GM21737 (cell line): Measurements from ENCODE around the gene FLT3.
"Not testable (repeated sequence)": the region's sequence is repeated elsewhere in the genome, so short reads cannot be mapped to it uniquely, and the experiment has no call there.

ENCODE experiments used
- ATAC-seq: cut with Tn5 transposase; IDR thresholded peaks from one replicate; pipeline ENCODE4 v1.9.1; 2021; ENCODE audit warnings: mild to moderate bottlenecking, moderate library complexity; ENCODE audit not compliant: unreplicated experiment

FLT3 gene

DNA sequence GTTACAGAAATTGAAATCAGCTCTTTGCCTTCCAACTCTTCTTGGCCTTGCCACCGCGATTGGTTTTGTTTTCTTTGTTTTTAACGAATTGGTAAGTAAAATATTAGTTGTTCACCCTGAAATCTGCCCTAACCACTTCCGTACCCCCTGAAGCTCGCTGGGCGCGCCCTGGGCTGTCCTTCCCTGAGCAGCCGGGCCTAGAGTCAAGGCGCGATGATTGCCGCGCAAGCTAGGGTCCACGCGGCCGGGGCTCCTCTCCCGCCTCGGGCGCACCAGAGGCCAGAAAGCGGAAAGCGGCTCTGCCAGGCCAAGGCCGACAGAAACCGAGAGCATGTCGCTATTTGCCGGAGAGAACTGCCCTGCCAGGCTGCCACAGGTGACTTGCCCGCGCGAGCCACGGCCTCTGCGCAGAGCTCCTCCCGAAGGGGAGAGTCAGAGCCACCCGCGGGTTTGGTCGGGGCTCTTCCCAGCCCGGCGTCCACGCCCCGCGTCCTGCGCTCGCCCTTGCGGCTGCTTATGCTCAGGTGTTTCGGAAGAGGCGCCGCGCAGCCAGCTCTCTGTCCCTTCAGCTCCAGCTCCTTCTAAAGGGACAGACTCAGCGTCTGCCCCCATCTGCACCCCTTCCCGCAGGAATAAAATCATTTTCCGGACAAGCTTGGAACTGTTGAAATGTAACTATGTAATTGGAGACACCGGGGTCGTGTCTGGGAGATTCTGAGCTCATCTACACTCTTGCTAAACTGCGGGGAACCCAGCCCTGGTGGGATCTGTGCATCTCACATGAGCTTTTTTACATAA lies 124.6 kb downstream of the FLT3 start:
- no peak for ATAC-seq

DNA sequence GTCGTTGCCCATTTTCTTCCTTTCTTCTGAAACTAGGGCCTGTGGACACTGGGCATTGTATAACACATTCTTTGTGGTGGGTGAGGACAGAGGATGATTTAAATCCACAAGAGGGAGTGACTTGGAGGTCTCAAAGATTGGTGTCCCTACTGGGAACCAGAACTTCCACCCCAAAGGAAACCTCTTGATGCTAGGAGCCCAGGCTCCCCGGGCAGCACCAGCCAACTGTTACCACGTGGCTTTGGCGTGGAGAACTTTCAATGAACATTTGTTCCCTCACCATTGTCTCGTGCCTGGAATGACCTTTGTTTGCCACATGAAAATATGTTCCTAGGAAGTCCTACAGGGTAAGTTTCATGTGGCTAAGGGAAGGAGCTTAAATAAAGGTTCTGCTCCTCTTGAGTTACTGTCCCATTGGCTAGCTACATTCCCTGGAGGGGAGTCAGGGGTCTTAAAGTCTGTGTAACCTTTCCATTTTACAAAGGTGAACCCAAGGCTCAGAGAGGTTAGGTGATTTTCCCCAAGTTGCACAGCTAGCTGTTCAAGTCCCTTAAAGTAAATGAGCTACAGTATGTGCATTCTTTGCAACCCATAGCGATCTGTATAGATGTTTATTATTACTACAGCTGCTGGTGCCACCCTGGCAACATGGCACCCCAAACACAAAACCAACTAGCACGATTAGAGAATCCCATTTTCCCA lies 126.3 kb downstream of the FLT3 start:
- ATAC-seq, result no peak

DNA sequence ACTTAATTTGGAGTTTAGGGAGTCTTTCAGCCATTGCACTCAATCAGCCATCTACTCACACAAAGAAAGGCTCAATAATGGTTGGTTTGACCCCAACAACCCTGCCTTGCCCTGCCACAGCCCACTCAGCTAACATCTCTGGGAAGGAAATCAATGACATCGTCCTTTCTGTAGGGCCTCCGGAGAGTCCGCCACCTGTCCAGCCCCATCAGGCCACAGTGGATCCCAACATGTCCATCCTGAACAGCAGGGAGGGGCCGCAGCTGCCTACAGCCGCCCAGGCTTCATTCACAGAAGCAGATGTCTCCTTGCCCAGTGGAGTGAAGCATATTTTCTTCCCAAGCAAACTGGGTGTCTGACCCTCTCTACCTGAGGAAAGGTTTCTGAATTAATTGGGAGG lies 127.1 kb downstream of the FLT3 start:
- no peak for ATAC-seq

DNA sequence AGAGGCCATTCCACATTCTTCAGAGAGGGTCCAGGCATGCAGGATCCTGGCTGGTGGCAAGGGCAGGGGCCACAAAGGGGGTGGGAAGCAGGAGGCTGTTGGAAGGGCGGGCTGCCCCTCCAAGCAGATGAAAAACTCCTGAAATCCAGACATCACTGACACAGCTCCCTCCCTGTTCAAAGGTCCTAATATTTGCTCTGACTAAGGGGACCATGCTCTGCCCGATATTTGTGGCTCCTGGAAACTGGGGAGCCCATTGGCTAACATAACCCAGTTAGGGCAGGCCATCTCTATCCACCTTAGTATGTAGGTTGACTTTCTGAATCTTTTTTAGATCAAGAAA lies 127.9 kb downstream of the FLT3 start:
- ATAC-seq, result no peak

DNA sequence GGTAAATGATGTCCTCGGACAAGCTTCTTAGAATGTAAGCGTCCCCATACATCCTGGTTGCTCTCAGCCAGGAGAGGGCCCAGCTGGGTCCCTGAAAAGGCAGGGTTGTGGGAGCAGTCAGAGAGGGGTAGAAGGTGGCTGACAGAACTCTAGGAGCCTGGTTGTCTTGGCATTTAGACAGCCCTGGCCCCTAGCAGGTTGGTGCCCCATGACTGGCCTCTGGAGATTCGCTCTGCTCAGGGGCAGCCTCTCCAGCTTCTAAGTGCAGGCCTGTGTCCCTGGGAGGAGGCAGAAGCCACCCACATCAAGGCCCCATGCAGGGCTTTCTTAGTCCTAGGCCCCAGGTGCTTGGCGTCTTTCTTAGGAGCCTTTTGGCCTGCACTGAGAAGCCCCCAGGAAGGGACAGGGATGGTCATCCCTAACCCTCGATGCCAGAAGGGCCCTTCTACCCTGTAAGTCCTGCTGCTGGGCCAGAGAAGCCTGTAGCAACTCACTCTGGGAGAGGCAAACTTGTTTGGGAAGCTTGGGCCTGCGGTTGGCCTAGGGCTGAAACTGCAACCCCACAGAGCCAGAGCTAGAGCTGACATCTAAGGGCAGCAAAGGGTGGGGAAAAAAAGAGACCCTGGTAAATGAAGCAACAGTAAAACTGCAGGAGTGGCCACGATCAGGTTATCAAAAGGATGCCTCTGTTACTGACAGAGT lies 128.4 kb downstream of the FLT3 start:
- ATAC-seq, result no peak

DNA sequence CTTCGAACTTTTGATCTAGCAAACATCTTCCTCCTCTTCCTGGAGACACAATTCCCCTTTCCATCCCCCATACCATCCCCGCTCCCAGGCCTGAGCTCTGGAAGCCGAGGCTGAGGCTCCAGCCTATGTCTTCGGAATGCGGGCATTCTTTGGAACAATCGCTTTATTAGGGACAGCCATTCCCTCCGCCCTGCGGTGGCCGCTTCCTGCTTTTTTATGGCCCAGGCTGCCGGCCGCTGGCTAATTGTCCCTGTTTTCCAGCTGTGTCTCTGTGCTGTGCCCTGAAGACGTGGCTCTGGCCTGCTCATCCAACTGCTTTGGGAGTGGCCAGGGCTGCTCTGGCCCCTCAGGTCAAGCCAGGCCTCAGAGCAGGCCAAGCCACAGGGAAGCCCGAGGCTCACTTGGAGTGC lies 129.1 kb downstream of the FLT3 start:
- ATAC-seq, result no peak

DNA sequence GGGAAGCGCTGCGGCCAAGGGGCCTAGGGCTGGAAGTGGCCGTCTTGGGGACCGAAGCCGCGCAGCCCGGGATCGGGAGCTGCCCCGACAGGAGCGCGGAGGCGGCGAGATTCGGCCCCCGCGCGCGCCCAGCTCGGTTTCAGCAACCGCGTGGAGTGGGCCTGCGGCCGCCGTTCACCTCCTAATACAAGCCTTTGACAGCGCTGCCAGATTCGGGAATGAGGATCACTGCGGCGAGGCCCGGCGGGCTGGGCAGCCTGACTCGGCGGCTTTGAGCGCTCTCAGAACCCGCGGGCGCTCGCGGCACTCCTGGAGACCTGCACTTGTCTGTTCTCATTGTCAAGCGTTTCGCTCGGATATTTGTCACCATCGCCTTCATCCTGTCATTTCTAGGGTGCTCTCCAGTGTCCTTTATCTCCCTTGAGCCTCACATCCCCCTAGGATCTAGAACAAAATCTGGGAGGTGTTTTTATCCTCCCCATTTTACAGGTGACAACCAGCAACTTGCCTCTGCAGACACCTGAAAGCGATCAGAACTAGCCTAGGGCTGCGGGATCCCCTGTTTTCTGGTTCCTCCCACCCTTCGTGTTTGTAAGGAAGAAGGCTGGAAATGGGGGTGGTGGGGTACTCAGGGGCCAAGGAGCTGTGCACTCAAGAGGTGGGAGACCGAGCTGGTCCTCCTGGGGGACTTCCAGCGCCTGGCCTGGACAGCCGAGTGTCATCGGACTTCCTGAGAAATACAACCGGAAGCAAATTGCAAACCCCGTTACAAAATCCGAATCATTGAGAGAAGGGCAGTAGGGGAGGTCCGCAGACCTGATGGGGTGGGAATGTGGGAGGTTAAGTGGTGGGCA lies 129.8 kb downstream of the FLT3 start:
- ATAC-seq, result no peak

DNA sequence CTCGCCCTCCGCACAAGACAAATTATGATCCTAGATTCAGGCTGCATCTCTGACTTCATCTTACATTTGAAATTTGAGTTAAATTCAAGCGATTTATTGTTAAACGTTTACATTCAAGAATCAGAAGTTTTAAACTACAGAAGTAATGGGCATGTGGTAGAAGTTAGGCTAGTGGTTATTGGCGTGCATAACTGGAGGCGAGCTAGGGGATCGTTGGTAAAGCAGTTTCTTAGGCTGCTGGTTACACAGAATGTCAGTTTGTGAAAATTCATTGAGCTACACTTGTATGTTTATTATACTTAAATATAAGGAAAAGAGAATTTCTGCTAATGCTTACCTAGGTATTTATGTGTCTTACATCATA lies 130.5 kb downstream of the FLT3 start:
- ATAC-seq, result no peak

DNA sequence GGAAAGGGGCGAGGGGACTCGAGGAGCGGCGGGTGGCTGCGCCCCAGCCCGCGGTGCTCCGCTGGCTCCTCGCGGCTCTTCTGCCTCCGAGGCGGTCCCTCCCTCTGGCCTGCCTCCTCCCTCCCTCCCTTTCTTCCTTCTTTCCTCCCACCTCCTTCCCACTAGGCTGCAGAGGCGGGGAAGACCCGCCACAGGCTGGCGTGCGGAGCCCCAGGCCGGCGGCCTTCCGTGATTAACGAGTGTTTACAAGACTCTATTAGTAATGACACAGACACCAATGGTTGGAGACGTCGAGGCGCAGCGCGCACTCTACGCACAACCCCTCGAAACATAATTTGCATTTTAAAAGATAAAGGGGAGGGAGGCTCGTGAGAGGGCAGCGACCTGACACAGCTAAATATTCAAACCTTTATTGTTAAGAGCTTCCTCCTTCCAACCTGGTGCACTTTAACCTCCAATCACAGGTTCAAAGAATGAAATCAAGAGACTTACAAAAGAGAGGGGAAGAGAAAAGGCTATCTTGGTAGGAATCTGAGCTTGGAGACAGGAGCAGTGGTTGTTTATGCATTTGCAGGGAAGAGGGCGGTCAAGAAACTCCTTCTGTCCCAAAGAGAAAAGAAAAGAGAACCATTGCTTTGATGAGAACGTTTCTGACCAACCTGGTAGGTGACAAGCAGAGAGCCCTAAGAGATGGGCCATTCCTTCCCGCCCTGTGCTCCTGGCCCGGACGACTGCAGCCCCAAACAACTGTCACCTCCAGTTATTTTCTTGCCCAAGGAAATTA lies 131.1 kb downstream of the FLT3 start, which contains the start of gene CDX2:
Gene CDX2, minus strand, starts transcription at position 234 of the 784 bp plus-strand sequence. CDS start 309 bp downstream, outside the sequence.
- no peak for ATAC-seq

DNA sequence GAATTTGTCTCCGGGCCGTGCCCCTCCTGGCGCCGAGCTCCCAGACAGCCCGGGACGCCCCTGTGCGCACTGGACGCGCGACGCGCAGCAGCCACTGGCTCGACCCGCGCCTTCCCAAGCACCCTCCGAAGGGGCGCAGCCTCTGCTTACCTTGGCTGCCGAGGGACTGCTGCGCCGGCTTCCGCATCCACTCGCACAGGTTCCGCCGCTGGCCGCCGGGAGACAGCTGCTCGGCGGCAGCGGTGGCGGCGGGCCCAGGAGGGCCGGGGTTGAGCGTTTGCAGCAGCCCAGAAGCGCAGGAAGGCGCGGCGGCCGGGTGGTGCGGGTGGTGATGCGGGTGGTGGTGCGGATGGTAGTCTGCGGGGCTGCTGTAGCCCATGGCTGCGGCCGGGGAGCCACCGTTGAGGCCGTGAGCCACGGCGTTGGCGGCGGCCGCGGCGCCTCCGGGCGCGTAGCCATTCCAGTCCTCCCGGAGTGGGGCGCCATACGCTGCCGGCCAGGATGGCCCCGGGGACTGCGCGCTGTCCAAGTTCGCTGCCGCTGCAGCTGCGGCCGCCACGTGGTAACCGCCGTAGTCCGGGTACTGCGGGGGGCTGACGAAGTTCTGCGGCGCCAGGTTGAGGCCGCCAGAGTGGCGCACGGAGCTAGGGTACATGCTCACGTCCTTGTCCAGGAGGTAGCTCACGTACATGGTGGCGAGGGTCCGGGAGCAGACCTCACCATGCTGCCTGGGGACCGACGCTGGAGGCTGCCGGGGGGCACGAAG lies 131.9 kb downstream of the FLT3 start:
- no peak for ATAC-seq

DNA sequence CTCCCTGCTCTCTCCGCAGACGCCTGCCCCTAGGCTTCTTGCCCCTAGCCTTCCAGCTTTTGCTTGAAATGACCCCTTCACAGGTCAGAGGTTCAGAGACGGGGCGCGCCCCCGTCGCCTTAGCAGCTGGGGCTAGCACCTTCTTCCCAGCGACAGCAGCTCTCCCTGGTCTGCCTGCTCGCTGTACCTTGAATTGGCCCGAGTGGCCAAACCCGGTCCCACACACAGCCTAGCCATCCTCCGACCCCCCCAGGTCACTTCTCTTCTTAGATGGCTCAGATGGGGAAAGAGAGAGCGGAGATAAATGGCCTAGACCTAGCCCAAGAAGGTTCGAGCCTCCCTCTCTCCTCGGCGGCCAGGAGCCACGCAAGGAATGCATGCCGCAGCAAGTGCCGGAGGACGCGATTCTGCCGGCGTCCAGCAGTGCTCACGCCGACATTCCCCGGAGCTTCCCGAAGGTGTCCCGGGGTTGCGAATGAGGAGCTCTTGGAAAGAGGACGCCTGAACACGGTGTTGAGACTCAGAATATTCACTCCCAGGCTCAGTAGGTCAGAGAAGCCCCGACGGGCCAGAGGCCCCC lies 132.6 kb downstream of the FLT3 start:
- no peak for ATAC-seq

DNA sequence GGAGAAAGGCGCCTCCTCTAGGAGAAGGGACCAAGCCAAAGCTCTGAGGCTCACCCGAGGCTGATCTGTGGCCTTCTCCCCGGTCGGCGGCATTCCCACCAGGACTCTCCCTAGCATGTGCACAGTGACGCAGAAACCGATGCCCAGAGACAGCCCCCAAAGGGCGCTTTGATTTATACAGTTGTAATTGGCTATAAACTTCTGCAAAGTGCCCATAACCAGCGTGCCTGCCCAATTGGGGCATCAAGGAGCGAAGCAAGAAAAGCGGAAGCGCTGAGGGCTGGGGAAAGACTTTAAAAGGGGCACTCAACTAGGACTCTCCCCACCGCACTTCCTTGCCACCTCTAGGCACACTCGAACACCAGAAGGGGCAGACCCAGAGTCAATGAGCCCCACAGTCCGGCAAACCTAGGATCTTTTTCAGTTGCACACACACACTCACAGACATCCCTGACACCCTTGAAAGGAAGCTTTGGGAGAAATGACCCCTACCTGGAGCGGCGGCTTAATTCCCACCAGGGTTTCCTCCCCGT lies 133.1 kb downstream of the FLT3 start:
- no peak for ATAC-seq

DNA sequence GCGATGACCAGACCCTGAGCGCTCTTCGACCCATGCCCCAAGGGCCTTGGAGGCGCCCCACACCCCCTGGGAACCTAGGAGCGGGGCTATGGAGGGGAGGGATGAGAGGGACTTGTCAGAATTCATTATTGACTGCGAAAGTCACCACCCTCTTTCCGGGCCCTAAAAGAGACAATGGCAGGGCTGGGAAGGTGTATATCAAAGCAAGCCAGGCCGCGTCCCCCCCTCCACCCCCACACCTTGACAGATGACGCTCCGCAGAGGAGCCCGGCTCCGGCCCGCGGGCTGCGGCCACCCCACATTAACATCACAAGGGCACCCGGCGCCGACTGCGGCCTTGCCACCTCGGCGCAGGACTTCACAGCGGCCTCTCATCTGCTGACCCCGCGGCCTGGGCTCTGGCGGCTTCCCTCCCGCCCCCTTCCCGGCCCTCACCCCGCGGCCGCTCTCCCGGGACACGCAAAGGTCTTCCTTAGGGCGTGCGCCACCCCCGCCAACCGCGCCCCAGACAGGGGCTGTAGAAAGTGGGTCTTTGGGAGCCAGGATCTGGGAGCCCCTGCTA lies 133.7 kb downstream of the FLT3 start:
- ATAC-seq, result no peak

DNA sequence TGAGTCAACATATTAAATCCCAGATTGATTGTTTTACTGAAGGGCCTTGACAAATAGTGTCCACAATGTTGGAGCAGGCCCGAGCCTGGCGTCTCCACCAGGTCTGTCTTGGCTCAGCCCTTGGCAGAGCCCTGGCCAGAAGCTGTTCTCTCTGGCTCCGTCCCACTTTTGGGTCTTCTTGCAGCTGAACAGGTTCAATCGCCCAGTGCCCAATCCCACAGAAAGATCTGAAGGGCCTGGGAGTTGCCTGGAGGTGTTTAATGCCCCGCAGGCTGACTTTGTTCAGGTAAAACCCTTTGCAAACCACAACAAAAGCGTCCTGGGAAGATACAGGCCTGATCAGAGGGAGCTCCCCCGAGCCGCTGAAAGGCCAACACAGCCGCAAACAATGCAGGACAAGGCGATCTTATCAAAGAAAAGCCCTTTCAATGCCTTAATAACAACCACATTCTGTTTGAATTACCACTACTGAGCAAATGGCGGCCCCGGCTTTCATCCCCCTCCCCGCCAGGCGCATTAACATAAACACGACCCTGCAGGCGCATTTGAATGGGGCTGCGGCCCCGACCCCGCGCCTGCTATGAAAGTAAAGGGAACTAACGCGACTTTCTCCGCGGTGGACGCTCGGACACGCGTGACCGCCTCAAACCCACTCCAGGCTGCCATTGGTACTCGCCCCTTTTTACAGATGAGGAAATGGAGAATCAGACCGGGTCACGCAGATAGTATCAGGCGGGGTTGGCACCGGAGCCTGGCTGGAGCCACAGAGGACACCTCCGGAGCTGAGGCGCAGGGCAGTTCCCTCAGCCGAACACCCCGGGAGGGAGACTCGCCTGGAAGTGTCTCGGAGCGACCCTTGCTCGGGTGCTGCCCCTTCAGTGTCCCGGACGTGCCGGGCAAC lies 134.4 kb downstream of the FLT3 start:
- ATAC-seq, result no peak

DNA sequence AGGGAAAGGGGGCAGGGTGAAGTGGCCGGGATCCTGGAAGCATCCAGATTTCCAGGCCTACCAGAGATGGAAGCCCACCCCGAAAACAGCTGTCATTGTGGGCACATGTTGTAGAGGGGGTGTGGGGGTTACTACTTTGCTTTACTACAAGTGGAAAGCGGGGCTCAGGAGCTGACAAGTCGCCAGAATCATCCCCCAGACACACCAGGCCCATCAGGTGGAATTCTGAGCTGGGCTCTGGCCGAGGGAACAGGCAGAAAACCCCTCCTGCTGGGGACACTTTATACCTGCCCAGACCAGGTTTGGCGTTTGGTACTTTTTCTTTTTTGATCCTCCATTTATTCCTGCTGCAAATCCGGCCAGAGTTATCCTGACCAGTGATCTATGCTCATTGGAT lies 135.0 kb downstream of the FLT3 start:
- no peak for ATAC-seq

DNA sequence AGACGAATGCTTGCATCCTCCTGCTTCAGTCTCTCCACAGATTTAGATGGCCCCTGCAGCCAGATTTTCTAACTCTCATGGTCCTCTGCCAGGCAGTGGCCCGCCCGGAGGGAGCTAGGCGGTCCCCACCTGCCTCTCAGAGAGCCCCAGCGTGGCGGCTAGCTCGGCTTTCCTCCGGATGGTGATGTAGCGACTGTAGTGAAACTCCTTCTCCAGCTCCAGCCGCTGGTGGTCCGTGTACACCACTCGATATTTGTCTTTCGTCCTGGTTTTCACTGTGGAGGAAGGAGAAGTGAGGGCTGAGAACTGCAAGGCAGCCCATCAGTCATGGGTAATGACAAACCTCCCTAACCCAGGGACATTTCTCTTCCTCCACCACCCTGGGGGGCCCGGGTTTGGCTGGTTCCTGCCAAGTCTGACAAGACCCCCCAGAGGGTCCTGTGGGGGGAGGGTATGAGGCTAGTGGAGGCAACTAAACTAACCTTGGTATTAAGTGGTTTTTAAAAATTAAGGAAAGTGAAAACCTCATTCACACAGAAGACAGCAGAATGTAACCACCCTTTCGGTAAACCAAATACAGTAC lies 135.5 kb downstream of the FLT3 start:
- no peak for ATAC-seq

DNA sequence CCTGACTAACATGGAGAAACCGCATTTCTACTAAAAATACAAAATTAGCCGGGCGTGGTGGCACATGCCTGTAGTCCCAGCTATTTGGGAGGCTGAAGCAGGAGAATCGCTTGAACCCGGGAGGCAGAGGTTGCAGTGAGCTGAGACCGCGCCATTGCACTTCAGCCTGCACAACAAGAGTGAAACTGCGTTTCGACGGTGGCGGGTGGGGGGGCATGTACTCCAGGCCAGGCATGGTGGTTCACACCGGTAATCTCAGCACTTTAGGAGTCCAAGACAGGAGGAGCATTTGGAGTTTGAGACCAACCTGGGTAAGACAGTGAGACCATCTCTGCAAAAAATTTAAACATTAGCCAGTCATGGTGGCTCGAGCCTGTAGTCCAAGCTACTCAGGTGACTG lies 136.2 kb downstream of the FLT3 start:
- ATAC-seq, result not testable (repeated sequence)
